Retinal pigment epithelial cell (primary cell): ENCODE measurements around the gene VSIG2.

ENCODE experiments used
- DNase-seq: peaks from one replicate; pipeline ENCODE4 v3.0.0-alpha.2; 2010; ENCODE audit warnings: low read depth
- H3K4me3 ChIP-seq: 2 replicates; pipeline ENCODE4 v1.5.1; 2011; ENCODE audit warnings: mild to moderate bottlenecking, low read length, control low read depth, moderate library complexity
- CTCF ChIP-seq: conservative IDR thresholded peaks from 2 replicates; pipeline ENCODE4 v1.5.1; 2011; ENCODE audit warnings: low read depth, low read length, control low read depth, inconsistent platforms

VSIG2 gene

GRCh38 chr11:124752471-124753102 is 532 bp upstream of the VSIG2 start:
- TF ChIP-seq CTCF = no peak
- no peak for DNase-seq
- H3K4me3 ChIP-seq = no peak overlapping the region

DNA sequence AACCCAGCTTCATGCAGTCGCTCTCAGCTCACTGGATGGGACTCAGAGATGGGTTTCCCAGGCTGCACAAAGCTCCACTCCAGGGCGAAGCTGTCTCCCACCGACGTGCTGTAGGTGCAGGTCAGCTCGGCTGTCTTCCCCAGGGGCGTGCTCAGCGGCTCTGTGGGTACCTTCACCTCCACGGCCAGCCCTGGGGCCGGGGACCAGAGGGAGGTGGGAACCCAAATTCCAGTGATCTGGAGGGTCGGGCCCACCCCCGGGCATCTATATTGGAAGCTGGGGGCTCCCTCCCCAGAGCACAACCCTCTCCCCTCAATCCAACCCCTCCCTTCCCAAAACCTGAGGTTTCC is 689 bp downstream of the VSIG2 start:
- DNase-seq = no peak
- H3K4me3 ChIP-seq = no peak overlapping the region
- TF ChIP-seq CTCF = no peak

DNA sequence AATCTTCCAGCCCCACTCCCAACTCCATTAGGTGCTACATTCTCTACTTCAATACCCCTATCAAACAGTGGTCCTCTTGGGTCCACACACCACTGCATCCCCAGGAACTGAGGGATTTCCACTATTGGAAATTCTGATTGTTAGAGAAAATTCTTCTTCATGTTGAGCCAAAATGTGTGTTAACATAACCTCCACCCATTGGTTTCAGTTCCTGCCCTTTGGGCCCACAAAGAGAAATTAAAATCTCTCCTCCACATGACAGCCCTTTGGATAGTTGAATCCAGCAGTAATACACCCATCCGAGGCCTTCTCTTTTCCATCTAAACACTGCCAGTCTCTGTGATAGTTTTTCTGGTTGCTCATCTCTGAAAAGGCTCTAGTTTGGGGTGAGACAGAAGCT is 2.1 kb downstream of the VSIG2 start:
- TF ChIP-seq CTCF = no peak
- DNase-seq = no peak
- no peak overlapping the region for H3K4me3 ChIP-seq

DNA sequence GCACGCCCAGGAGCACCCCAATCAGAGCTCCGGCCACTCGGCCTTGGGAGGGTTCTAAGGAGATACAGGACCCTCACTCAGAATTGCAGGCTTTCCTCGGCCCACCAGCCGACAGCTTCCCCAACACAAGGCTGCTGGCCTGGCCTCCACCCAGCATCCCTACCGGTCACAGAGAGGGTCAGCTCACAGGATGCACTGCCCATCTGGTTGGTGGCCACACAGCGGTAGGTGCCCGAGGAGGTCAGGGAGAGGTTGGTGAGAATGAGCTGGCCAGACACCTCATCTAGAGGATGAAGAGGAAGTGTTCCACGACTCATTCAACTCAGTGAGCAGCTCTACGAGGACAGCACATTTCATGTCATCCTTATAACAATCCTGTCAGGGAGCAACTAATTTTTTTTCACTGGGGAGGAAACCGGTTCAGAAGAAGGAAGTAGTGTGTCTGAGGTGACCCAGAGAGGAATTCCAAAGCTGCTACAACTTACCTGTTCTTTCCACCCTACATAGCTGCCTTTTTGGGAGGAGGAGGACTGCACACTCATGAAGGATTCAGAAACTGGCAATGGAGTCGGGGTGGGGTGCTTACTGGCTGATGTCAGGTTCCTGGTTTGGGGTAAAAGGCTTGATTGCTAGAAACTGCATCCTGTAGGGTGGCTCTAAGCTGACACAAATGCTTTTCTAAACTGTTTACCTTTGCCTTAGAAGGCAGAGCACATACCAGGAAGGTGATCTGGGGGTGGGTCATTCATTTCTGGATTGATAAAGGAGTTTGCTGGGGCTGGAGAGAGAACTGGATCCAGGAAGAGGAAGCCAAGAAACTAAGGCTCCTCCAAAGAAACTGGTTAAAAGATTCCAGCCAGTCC is 3.3 kb downstream of the VSIG2 start:
- H3K4me3 ChIP-seq = no peak overlapping the region
- TF ChIP-seq CTCF = no peak
- DNase-seq = no peak

DNA sequence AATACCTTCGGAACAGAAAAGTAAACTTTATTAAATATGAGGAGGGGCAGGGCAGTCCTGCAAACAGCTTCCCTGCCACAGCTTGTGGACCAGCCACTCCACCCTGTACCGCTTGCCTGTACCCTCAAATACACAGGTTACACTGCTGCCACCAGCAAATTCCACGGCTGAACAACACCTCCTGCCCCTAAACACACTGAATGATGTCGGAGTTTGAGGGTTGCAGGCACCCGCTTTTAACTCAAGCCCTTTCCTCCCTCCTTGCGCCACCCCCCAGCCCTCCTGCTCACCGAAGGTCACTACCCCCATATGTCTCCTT is 4.0 kb downstream of the VSIG2 start:
- TF ChIP-seq CTCF = no peak
- H3K4me3 ChIP-seq = no peak overlapping the region
- no peak for DNase-seq

- no peak for TF ChIP-seq CTCF
- no peak overlapping the region for H3K4me3 ChIP-seq
- no peak for DNase-seq
Observed at GRCh38 chr11:124747406-124748099, 4.5 kb downstream of the VSIG2 start.
